Trophoblast cell (in vitro differentiated cells and primary cell): ENCODE measurements around the gene FHIT.

Experiments
- DNase-seq, 2 donors: peaks; one replicate each; pipeline ENCODE4 v3.0.0-alpha.2; 2016
- H2AFZ ChIP-seq: 2 replicates; pipeline ENCODE4 v1.6.1; 2013; ENCODE audit warnings: low read length, moderate library complexity, mild to moderate bottlenecking; ENCODE audit not compliant: insufficient read depth, poor library complexity
- H2AK5ac ChIP-seq: 2 replicates; pipeline ENCODE4 v1.6.1; 2013; ENCODE audit warnings: mild to moderate bottlenecking, low read length
- H2BK120ac ChIP-seq: 2 replicates; pipeline ENCODE4 v1.6.1; 2013; ENCODE audit warnings: low read length, mild to moderate bottlenecking, moderate library complexity; ENCODE audit not compliant: insufficient read depth, poor library complexity
- H2BK12ac ChIP-seq: 2 replicates; pipeline ENCODE4 v1.6.1; 2013; ENCODE audit warnings: mild to moderate bottlenecking, low read length, moderate library complexity
- H2BK5ac ChIP-seq: 2 replicates; pipeline ENCODE4 v1.6.1; 2013; ENCODE audit warnings: low read length, low read depth, moderate library complexity, mild to moderate bottlenecking; ENCODE audit not compliant: poor library complexity
- H3K14ac ChIP-seq: 2 replicates; pipeline ENCODE4 v1.6.1; 2013; ENCODE audit warnings: mild to moderate bottlenecking, low read length
- H3K18ac ChIP-seq: 2 replicates; pipeline ENCODE4 v1.6.1; 2013; ENCODE audit warnings: mild to moderate bottlenecking, low read length
- H3K23ac ChIP-seq: 2 replicates; pipeline ENCODE4 v1.6.1; 2013; ENCODE audit warnings: low read length
- H3K27ac ChIP-seq: 2 replicates; pipeline ENCODE4 v1.5.1; 2013; ENCODE audit warnings: low read depth, mild to moderate bottlenecking, inconsistent platforms, low read length, moderate library complexity
- H3K27me3 ChIP-seq: 2 replicates; pipeline ENCODE4 v1.6.1; 2013; ENCODE audit warnings: inconsistent platforms, mild to moderate bottlenecking, low read length, moderate library complexity; ENCODE audit not compliant: insufficient read depth
- H3K36me3 ChIP-seq, 2 experiments: 1 replicate in 1 of 2; 2 replicates in 1 of 2; pipeline ENCODE4 v1.6.1; 2013; ENCODE audit warnings: low read length in 2 of 2, mild to moderate bottlenecking in 2 of 2, moderate library complexity in 1 of 2; ENCODE audit not compliant: insufficient read depth in 2 of 2, control insufficient read depth in 1 of 2
- H3K4ac ChIP-seq: 2 replicates; pipeline ENCODE4 v1.6.1; 2013; ENCODE audit warnings: low read depth, mild to moderate bottlenecking, low read length, moderate library complexity
- H3K4me1 ChIP-seq, 2 experiments: 1 replicate in 1 of 2; 2 replicates in 1 of 2; pipeline ENCODE4 v1.6.1; 2013; ENCODE audit warnings: low read length in 2 of 2, mild to moderate bottlenecking in 2 of 2, moderate library complexity in 1 of 2; ENCODE audit not compliant: insufficient read depth in 2 of 2, control insufficient read depth in 1 of 2
- H3K4me2 ChIP-seq: 2 replicates; pipeline ENCODE4 v1.6.1; 2013; ENCODE audit warnings: inconsistent platforms, mild to moderate bottlenecking, low read length, moderate library complexity
- H3K4me3 ChIP-seq: 2 replicates; pipeline ENCODE4 v1.5.1; 2013; ENCODE audit warnings: mild to moderate bottlenecking, low read depth, low read length, inconsistent platforms
- H3K79me1 ChIP-seq: one replicate; pipeline ENCODE4 v1.6.1; 2013; ENCODE audit warnings: low read length
- H3K79me2 ChIP-seq: 2 replicates; pipeline ENCODE4 v1.6.1; 2013; ENCODE audit warnings: low read length, mild to moderate bottlenecking; ENCODE audit not compliant: control insufficient read depth, insufficient read depth, poor library complexity
- H3K9ac ChIP-seq: 2 replicates; pipeline ENCODE4 v1.6.1; 2013; ENCODE audit warnings: mild to moderate bottlenecking, low read length
- H3K9me3 ChIP-seq: 2 replicates; pipeline ENCODE4 v1.6.1; 2013; ENCODE audit warnings: low read depth, mild to moderate bottlenecking, control low read depth, inconsistent platforms, low read length; ENCODE audit not compliant: insufficient read depth
- H4K12ac ChIP-seq: 2 replicates; pipeline ENCODE4 v1.6.1; 2013; ENCODE audit warnings: low read depth, mild to moderate bottlenecking, low read length, moderate library complexity
- H4K8ac ChIP-seq: 2 replicates; pipeline ENCODE4 v1.6.1; 2013; ENCODE audit warnings: low read depth, mild to moderate bottlenecking, low read length, moderate library complexity
- H4K91ac ChIP-seq: one replicate; pipeline ENCODE4 v1.6.1; 2013; ENCODE audit warnings: low read depth, mild to moderate bottlenecking, low read length, moderate library complexity
- WGBS: extraction: QIAGEN DNeasy Blood & Tissue Kit; methylation state at CpG from one replicate; pipeline ENCODE4 v1.1.7; 2013; ENCODE audit warnings: missing lambda C conversion rate; ENCODE audit not compliant: insufficient read length, insufficient coverage; ENCODE audit errors: extremely low coverage; 5-methylcytosine and 5-hydroxymethylcytosine counted together

The FHIT gene

GRCh38 chr3:59880717-59881116 lies 1370.5 kb downstream of the FHIT start:
- Histone ChIP-seq H3K27me3 (no peaks in the 10 kb centered on the region), H3K36me3 (no peaks in the 10 kb centered on the region), H4K91ac (no peak overlapping the region), H2AFZ (no peak overlapping the region), H3K14ac (no peak overlapping the region), H2AK5ac (no peak overlapping the region), H3K4me2 (no peak overlapping the region), H4K8ac (no peak overlapping the region), H3K4me3 (no peak overlapping the region), H3K27ac (no peak overlapping the region), H2BK120ac (no peak overlapping the region), H3K9ac (no peak overlapping the region), H3K23ac (no peak overlapping the region), H3K9me3 (no peaks in the 10 kb centered on the region), H2BK12ac (no peak overlapping the region), H3K18ac (no peak overlapping the region), H3K4me1 (peaks cover under 1 to 1% of the 10 kb centered on the region in 2 experiments), H3K4ac (no peak overlapping the region), H2BK5ac (no peak overlapping the region), H3K79me2 (no peaks in the 10 kb centered on the region), H4K12ac (no peak overlapping the region), H3K79me1 (peaks cover under 1% of the 10 kb centered on the region)
- WGBS: no CpG with 5 or more reads among the region's 2 CpGs
- DNase-seq: no peak

GRCh38 chr3:59879031-59879581 lies 1372.1 kb downstream of the FHIT start:
- no peaks in the 10 kb centered on the region for H3K79me2 ChIP-seq
- H3K27ac ChIP-seq: no peak overlapping the region
- H4K91ac ChIP-seq: no peak overlapping the region
- H3K4ac ChIP-seq: no peak overlapping the region
- H3K27me3 ChIP-seq: no peaks in the 10 kb centered on the region
- H3K23ac ChIP-seq: no peak overlapping the region
- H3K4me3 ChIP-seq: no peak overlapping the region
- H2BK12ac ChIP-seq: no peak overlapping the region
- H3K4me2 ChIP-seq: no peak overlapping the region
- H4K12ac ChIP-seq: no peak overlapping the region
- H4K8ac ChIP-seq: no peak overlapping the region
- no peak overlapping the region for H2BK120ac ChIP-seq
- H2AFZ ChIP-seq: no peak overlapping the region
- no peak overlapping the region for H2BK5ac ChIP-seq
- H3K14ac ChIP-seq: no peak overlapping the region
- no peaks in the 10 kb centered on the region for H3K79me1 ChIP-seq
- no peaks in the 10 kb centered on the region for H3K36me3 ChIP-seq
- no CpG with 5 or more reads among the region's 2 CpGs for WGBS
- H3K18ac ChIP-seq: no peak overlapping the region
- DNase-seq: peak; percentile 21 to 92
- no peak overlapping the region for H3K9ac ChIP-seq
- no peaks in the 10 kb centered on the region for H3K9me3 ChIP-seq
- no peak overlapping the region for H2AK5ac ChIP-seq
- no peaks in the 10 kb centered on the region for H3K4me1 ChIP-seq

- Histone ChIP-seq H4K91ac (no peak overlapping the region), H2AK5ac (no peak overlapping the region), H2BK120ac (no peak overlapping the region), H3K79me1 (no peaks in the 10 kb centered on the region), H3K9me3 (no peaks in the 10 kb centered on the region), H3K4ac (no peak overlapping the region), H2AFZ (no peak overlapping the region), H3K36me3 (no peaks in the 10 kb centered on the region), H4K12ac (no peak overlapping the region), H3K4me3 (no peak overlapping the region), H2BK12ac (no peak overlapping the region), H3K9ac (no peak overlapping the region), H3K18ac (no peak overlapping the region), H3K23ac (no peak overlapping the region), H3K79me2 (no peaks in the 10 kb centered on the region), H3K27ac (no peak overlapping the region), H3K4me2 (no peak overlapping the region), H3K4me1 (no peaks in the 10 kb centered on the region), H3K14ac (no peak overlapping the region), H2BK5ac (no peak overlapping the region), H4K8ac (no peak overlapping the region), H3K27me3 (no peaks in the 10 kb centered on the region)
- no CpG with 5 or more reads among the region's 2 CpGs for WGBS
- peak; percentile 46 to 71 for DNase-seq
Measured at GRCh38 chr3:59878038-59878427, 1373.2 kb downstream of the FHIT start.

DNA sequence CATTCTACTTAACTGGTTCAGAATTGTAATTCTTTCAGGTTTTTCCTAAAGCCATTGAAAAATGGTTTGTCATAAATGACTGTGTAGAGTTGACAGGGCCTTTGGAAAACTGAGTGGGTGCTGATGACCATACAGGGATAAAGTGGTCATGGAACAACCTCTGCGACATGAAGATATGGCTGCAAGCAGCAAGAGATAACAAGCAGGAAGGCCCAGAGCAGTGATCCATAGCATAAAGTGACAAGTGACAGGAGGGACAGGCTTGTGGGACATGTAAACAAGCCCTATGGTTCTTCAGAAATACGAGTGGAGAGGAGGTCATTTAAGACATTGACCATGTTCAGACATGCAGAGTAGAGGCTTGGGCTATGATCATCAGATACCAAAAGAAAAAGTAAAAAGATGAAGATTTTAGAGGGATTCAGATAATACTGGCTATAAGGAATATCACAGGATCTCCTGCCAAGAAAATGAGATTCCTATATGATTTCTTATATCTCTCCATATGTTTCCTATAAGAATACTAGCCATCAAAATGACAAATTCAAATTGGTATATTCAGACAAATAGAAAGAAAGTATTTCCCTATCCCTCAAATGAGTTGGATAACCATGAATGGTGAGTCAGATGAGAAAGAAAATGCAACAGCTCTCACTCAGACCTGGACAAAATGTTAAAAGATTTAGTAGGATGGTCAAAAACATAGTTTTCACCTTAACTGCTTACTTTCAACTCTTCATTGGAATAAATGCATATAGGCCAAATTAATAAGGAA lies 1373.8 kb downstream of the FHIT start:
- H3K23ac ChIP-seq: no peak overlapping the region
- no peak overlapping the region for H4K12ac ChIP-seq
- no peak overlapping the region for H4K8ac ChIP-seq
- H3K27ac ChIP-seq: no peak overlapping the region
- no peak overlapping the region for H3K4me3 ChIP-seq
- H3K27me3 ChIP-seq: no peaks in the 10 kb centered on the region
- H3K18ac ChIP-seq: no peak overlapping the region
- no peaks in the 10 kb centered on the region for H3K4me1 ChIP-seq
- no peak overlapping the region for H3K9ac ChIP-seq
- no peak overlapping the region for H2AFZ ChIP-seq
- H3K79me1 ChIP-seq: no peaks in the 10 kb centered on the region
- no peaks in the 10 kb centered on the region for H3K79me2 ChIP-seq
- DNase-seq: no peak
- WGBS: no CpG with 5 or more reads among the region's 2 CpGs
- no peak overlapping the region for H2BK5ac ChIP-seq
- H3K4me2 ChIP-seq: no peak overlapping the region
- no peak overlapping the region for H2BK120ac ChIP-seq
- H3K36me3 ChIP-seq: no peaks in the 10 kb centered on the region
- H2BK12ac ChIP-seq: no peak overlapping the region
- H3K14ac ChIP-seq: no peak overlapping the region
- no peak overlapping the region for H3K4ac ChIP-seq
- H4K91ac ChIP-seq: no peak overlapping the region
- H2AK5ac ChIP-seq: no peak overlapping the region
- no peaks in the 10 kb centered on the region for H3K9me3 ChIP-seq
